K562 (cell line): ENCODE measurements around the gene TMEM260. TPM values are rescaled to one million over a fixed set of nuclear protein-coding genes. Genes with fewer than 3 reads are reported as not detected.

ENCODE experiments used
- CSDE1 ChIP-seq, 2 experiments: fragments of 450-650 bp; IDR thresholded peaks; 2 replicates each; pipeline ENCODE4 v1.6.1; 2016; ENCODE audit warnings: mild to moderate bottlenecking in 1 of 2
- DEAF1 ChIP-seq: fragments of 450-650 bp; formaldehyde crosslinking; IDR thresholded peaks from 2 replicates; pipeline ENCODE4 v1.4.0; 2020; ENCODE audit warnings: mild to moderate bottlenecking, moderate library complexity
- HDAC3 ChIP-seq: fragments of 450-650 bp; IDR thresholded peaks from 2 replicates; pipeline ENCODE4 v1.6.1; 2018; ENCODE audit warnings: borderline replicate concordance, mild to moderate bottlenecking, moderate library complexity; ENCODE audit not compliant: partially characterized antibody
- KAT2B ChIP-seq: IDR thresholded peaks from one replicate; pipeline ENCODE4 v1.6.1; 2012; ENCODE audit warnings: low read depth, mild to moderate bottlenecking, control low read depth, inconsistent platforms, low read length, moderate library complexity
- KLF16 ChIP-seq: IDR thresholded peaks from 2 replicates; pipeline ENCODE4 v1.6.1; 2016; ENCODE audit warnings: antibody characterized with exemption
- MAFK ChIP-seq: IDR thresholded peaks from 2 replicates; pipeline ENCODE4 v1.6.1; 2011; ENCODE audit warnings: low read length, improper control_type of control experiment
- NCOA4 ChIP-seq: fragments of 450-650 bp; IDR thresholded peaks from 2 replicates; pipeline ENCODE4 v1.6.1; 2018; ENCODE audit warnings: mild to moderate bottlenecking; ENCODE audit not compliant: partially characterized antibody
- NFE2L1 ChIP-seq: fragments of 450-650 bp; IDR thresholded peaks from 2 replicates; pipeline ENCODE4 v1.6.1; 2016; ENCODE audit warnings: missing genetic modification characterization, low read depth, mild to moderate bottlenecking, missing compliant biosample characterization, moderate library complexity, borderline replicate concordance
- NFIX ChIP-seq: fragments of 250-450 bp; sonication (Bioruptor Pico); IDR thresholded peaks from 2 replicates; pipeline ENCODE4 v1.4.0; 2020; ENCODE audit warnings: low read depth, mild to moderate bottlenecking, moderate library complexity
- OTX1 ChIP-seq: fragments of 450-650 bp; formaldehyde crosslinking; IDR thresholded peaks from 2 replicates; pipeline ENCODE4 v1.4.0; 2022; ENCODE audit warnings: mild to moderate bottlenecking
- PHF8 ChIP-seq: fragments of 200-600 bp; sonication (generic); IDR thresholded peaks from 2 replicates; pipeline ENCODE4 v1.6.1; 2012; ENCODE audit warnings: mixed run types, mild to moderate bottlenecking, inconsistent platforms, low read length, moderate library complexity, borderline replicate concordance
- POLR2G ChIP-seq: fragments of 200-400 bp; formaldehyde crosslinking; IDR thresholded peaks from 2 replicates; pipeline ENCODE4 v1.6.1; 2017; ENCODE audit warnings: low read depth, mild to moderate bottlenecking, antibody characterized with exemption, low read length, moderate library complexity
- ZNF124 ChIP-seq: sonication (generic); formaldehyde crosslinking; IDR thresholded peaks from 2 replicates; pipeline ENCODE4 v1.8.1; 2022; ENCODE audit warnings: missing genetic modification reagents
- ZNF398 ChIP-seq: fragments of 250-450 bp; sonication (Bioruptor Pico); IDR thresholded peaks from 2 replicates; pipeline ENCODE4 v1.8.0; 2021; ENCODE audit warnings: moderate library complexity, mild to moderate bottlenecking, inconsistent platforms
- polyA plus RNA-seq, 8 experiments: library from polyadenylated mRNA; depleted of rRNA in 4 of 8; stranded (reverse) in 5 of 8; unstranded in 3 of 8; fragments of >200 nt; fragmentation: Nextera tagmentation in 2 of 8; fragmentation: Illumina TruSeq in 1 of 8; extraction: Ambion mirVana in 2 of 8; extraction: Trizol in 1 of 8; gene quantifications; 2 replicates each; pipeline versions ENCODE4 v1.2.1 to v1.2.3, GENCODE V29; 2011 to 2014; ENCODE audit warnings: inconsistent platforms in 1 of 8, missing spikeins in 1 of 8
- total RNA-seq, 7 experiments: library from RNA; depleted of rRNA in 6 of 7; stranded (reverse); fragments of >200 nt in 6 of 7; fragmentation: Illumina TruSeq in 2 of 7; extraction: Trizol in 2 of 7; gene quantifications; 2 replicates each; pipeline versions ENCODE4 v1.2.1 to v1.2.3, GENCODE V29; 2011 to 2021; ENCODE audit warnings: low replicate concordance in 1 of 7
- TF ChIP-seq, protein P1 (sequence below): fragments of 450-650 bp; IDR thresholded peaks from 2 replicates; pipeline ENCODE4 v1.6.1; 2016; ENCODE audit warnings: borderline replicate concordance
- TF ChIP-seq, protein P2 (sequence below): fragments of 450-650 bp; formaldehyde crosslinking; IDR thresholded peaks from 2 replicates; pipeline ENCODE4 v1.4.0; 2020; ENCODE audit warnings: mild to moderate bottlenecking, moderate library complexity

Gene TMEM260
- total and polyA plus RNA-seq, 9 of the 15 experiments (the other 6 are each of a cell fraction or from before 2014, with no cell fraction given): 2.2 to 9.4 (median 6.0) TPM

- TF ChIP-seq, protein P1, sequence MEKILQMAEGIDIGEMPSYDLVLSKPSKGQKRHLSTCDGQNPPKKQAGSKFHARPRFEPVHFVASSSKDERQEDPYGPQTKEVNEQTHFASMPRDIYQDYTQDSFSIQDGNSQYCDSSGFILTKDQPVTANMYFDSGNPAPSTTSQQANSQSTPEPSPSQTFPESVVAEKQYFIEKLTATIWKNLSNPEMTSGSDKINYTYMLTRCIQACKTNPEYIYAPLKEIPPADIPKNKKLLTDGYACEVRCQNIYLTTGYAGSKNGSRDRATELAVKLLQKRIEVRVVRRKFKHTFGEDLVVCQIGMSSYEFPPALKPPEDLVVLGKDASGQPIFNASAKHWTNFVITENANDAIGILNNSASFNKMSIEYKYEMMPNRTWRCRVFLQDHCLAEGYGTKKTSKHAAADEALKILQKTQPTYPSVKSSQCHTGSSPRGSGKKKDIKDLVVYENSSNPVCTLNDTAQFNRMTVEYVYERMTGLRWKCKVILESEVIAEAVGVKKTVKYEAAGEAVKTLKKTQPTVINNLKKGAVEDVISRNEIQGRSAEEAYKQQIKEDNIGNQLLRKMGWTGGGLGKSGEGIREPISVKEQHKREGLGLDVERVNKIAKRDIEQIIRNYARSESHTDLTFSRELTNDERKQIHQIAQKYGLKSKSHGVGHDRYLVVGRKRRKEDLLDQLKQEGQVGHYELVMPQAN: no peak
- TF ChIP-seq OTX1 (CRISPR knock-in tag) (no peak), ZNF398 (CRISPR knock-in tag) (no peak), POLR2G (no peak), NFE2L1 (tag) (no peak), HDAC3 (no peak), MAFK (0 out of 2 replicates have a peak, but pooled peaks have one; percentile 20), KLF16 (no peak), NCOA4 (no peak), ZNF124 (no peak), CSDE1 (IDR thresholded peaks at IDR 0.05) (no peak), DEAF1 (peak; percentile 56; the same call in 1 of the 2 replicates), NFIX (CRISPR knock-in tag) (no peak), PHF8 (no peak), KAT2B (no peak)
- TF ChIP-seq, protein P2, sequence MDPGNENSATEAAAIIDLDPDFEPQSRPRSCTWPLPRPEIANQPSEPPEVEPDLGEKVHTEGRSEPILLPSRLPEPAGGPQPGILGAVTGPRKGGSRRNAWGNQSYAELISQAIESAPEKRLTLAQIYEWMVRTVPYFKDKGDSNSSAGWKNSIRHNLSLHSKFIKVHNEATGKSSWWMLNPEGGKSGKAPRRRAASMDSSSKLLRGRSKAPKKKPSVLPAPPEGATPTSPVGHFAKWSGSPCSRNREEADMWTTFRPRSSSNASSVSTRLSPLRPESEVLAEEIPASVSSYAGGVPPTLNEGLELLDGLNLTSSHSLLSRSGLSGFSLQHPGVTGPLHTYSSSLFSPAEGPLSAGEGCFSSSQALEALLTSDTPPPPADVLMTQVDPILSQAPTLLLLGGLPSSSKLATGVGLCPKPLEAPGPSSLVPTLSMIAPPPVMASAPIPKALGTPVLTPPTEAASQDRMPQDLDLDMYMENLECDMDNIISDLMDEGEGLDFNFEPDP: no peak
Measured at GRCh38 chr14:56659964-56660551, 80.5 kb downstream of the TMEM260 start (continued).
